Activated CD8-positive, alpha-beta memory T cell treated with anti-CD3 and anti-CD28 coated beads for 36 hours (primary cell): ENCODE results near the gene PRKCA. TPM values are rescaled to one million over a fixed set of nuclear protein-coding genes. Genes with fewer than 3 reads are reported as not detected.

Source experiments
- CTCF ChIA-PET: fragments of 350-600 bp; sonication (Branson Sonifier 250); formaldehyde crosslinking; loops from one replicate; lab custom pipeline; 2021; ENCODE audit warnings: antibody characterized with exemption; lab: Charles Lee
- POLR2A ChIA-PET: fragments of 350-600 bp; sonication (Branson Sonifier 250); formaldehyde crosslinking; loops from one replicate; lab custom pipeline; 2021; ENCODE audit warnings: antibody characterized with exemption; lab: Charles Lee
- total RNA-seq, 2 experiments: library from RNA; stranded (reverse); gene quantifications; one replicate each; pipeline ENCODE4 v1.2.3, GENCODE V29; 2021

Gene PRKCA
- total RNA-seq, 2 experiments from 2014 or later, result 70.3 to 73.4 TPM

DNA sequence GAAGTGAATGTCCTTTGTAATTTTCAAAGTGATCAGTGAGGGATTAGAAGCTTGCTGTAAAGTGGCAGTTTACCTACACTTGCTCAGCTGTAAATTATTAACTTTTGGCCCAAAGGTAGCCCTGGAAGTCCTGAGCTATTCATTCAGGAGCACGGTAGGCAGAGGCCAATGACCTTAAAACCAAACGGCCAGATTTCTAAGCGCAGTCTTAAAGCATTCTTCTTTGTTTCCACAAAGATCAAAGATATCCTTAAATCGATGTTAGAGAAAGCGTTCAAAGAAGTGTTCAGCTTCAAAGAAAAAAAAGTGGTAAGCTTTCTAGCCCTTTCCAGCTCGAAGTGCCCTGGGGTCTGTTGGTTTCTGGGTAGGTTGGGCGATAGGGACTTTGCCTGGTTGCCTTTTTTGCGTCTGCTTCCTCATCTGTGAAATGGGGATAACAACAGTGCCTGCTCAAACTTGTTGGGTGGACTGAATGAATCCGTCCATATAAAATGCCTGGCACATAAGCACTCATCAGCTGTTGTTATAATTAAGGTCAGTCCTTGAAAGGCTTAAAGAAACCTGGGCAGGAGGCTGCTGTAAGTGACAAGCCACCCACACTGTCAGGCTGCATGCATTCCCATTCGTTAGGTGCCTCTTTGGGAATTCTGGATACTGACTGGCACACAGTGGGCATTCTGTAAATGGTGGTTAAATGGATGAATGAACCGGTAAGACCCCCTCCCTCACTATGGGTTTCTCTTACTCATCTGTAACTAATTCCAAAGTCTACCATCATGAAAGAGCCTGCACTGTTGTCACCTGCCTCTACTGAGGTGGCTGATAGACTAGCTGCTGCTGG lies 113.2 kb downstream of the PRKCA start:
- CTCF ChIA-PET, result no interaction called here
- POLR2A ChIA-PET, result interaction anchor here (0.7 kb wide), 1 partner anchor 200 kb away, joined by 4 read pairs; no protein-coding TSS in a partner anchor

DNA sequence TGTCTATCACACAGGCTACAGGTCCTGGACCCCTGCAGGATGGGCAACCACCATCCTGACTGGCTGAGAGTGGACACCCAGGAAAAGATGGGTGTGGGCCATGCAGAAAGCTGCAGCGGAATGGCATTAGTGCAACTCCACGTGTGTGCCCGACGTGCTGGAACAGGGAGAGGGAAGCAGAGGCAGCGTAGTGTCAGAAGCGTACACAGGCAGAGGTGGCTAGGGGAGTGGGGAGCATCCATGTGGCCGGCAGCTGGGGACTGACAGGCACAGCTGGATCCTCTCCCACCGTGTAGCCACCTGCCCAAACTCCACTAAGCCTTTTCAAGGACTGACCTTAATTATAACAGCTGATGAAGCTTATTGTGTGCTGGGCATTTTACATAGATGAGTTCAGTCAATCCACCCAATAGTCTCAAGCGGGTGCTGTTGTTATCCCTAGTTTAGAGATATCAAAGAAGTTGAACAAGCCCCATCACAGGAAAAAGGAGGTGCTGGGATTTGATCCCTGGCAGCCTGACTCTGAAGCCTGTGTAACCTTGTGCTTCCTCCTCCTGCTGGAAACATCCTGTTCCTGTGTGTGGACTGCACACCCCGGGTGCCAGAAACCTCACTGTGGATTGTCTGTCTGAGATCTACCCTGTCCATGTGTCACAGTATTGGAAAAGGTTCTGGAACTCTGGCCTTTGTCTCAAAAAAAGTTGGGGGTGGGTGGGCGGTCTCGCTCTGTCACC lies 114.0 kb downstream of the PRKCA start:
- ChIA-PET POLR2A (no interaction called here), CTCF (no interaction called here)

DNA sequence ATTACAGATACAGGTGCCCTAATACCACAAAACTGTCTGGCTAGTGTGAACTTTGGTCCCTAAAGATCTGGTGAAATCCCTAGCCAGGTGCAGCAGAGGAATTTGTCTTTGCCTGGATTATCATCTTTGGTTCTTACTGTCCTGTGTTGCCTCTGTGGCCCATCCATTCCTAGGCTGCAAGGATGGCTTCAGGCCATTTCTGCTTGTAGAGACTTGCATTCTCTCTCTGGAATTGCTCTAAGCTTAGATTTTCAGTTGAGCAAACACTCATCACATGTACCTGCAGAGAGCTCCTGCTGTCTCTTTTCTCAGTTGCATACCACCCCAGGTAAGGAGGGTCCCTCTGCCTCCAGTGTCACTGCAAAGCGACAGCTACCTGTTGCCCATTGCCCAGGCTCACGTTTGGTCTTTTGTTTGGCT lies 114.9 kb downstream of the PRKCA start:
- ChIA-PET CTCF (interaction anchor here (0.6 kb wide), 1 partner anchor 65 kb away, joined by 3 read pairs; no protein-coding TSS in a partner anchor), POLR2A (no interaction called here)

DNA sequence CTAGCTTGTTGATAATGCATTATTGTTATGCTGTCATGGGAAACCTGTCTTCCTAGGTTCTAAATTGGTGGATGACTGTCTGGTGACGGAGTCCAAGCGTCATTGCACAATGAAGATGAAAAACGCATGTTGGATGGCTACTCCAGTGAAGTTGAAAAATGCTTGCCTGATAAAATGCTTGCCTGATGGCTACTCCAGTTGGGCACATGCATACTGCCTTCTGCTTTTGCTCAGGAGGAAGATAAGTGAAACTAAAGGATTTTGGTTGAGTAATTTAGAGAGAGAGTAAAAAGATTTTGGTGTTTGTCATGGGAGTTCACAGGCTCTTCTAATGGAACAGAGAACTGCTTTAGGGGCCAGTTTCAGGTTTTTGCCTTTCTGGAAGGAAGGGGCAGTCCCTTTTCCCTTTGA lies 118.6 kb downstream of the PRKCA start:
- ChIA-PET CTCF (no interaction called here), POLR2A (interaction anchor here (0.6 kb wide), 1 partner anchor 104 kb away, joined by 3 read pairs; no protein-coding TSS in a partner anchor)

DNA sequence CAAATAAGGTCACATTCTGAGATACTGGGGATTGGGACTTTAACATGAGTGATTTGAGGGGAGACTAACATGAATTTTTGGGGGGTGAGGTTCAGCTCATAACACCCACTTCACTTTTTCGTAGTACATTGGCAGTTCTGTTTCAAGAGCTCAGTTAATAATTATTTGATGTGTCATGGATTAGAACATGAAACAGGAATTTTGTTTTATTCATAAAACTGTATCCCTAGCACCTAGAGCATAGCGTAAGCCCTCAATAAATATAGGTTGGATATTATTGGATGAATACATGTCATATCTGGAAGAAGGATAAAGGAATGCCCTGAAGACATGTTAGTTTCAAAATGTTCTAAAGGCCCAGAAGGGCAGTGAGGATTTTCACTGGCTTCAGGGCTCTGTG lies 119.8 kb downstream of the PRKCA start:
- POLR2A ChIA-PET, result no interaction called here
- CTCF ChIA-PET, result no interaction called here

DNA sequence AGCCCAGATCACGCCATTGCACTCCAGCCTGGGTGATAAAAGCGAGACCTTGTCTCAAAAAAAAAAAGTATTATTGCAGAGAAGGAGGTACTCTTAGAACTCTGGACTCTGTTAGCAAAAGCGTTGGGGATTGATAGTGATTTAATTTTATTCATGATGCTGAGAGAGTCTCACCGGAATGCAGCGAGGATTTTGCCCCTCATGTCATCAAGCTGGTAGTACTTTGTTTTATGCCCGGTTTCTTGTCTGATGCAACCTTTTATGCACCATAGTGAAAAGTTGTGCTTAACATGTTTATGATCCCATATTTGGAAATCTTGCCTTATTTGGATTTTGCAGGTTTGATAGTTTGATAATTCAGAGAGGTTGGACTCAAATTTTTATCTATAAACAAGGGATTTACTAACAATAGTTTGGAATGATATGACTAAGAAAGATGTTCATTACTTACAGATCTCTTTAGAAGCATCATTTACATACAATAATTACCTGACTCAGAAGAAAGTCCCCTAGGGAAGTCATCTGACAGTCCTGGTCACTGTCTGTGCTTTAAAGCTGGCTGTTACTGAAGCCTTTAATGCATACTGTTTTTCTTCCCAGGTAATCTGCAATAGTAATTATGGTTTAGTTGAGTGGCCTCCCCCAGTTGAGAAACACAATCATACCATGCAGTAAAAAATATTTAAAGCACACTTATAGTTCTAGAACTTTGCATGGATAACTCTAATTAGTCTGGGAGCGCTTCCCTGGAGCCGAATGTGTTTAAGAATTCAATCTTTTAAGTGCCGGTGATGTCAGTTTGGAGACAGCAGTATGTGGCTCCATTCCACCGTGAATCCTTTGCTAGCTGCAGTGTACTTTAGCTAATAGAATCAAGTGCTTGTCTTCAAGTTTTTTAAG lies 120.9 kb downstream of the PRKCA start:
- ChIA-PET POLR2A (no interaction called here), CTCF (interaction anchor here (0.8 kb wide), 1 partner anchor 26 kb away, joined by 5 read pairs; no protein-coding TSS in a partner anchor)

DNA sequence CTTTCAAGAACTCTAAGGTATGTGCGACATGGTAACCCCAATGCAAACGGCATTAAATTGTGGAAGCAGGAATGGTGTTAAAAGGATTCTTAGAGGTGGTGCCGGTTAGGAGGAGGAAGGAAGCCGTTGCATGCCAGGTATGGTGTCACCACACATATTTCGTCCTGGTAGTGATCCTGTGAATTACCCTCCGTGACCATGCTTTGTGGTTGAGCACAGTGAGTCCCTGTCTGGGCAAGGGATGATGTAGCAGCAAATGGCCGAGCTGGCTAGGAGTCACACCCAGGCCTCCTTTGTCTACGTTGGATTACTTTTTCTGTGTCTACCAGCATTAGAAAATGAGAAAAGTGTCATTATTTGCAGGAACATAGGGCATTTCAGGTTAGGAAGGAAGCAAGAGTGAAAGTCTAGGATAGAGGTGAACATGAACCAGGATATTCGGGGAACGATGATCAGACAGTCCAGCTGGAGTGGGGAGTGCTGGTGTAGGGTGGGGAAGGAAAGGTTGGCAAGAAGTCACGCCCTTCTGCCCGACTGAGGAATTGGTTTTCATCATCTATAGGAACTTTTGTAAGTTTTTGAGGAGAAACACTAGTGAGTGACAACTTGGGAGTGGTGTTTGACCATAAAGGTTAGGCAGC lies 123.5 kb downstream of the PRKCA start:
- CTCF ChIA-PET, result no interaction called here
- POLR2A ChIA-PET, result no interaction called here

DNA sequence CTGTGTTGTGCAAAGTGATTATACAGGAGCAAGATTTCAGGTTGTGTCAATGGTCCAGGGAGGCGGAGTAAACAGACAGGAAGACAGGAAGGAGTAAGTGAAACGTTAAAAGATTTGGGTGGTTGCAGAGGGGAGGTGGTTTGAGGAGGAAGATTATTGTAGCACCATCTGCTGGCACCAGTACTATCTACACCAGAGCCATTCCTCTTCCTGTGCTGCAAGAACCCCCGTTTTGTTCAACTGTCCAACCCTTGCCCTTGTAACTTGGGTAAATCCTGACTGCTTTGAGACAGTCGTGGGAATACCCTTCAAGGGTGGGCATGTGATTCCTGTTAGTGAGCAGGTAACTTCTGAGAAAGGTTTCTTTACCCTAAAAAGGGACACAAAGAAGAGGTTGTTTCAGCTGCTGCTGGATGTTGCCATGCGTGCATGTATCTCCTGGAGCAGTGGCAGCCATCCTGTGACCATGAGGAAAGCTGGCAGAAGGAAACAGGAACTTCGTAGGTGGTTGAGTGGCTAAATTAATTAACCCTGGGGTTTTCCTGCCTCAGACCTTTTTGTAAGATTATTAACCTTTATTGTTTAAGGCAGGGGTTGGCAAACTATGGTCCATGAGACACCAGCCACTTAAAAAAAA lies 124.1 kb downstream of the PRKCA start:
- ChIA-PET POLR2A (no interaction called here), CTCF (no interaction called here)

DNA sequence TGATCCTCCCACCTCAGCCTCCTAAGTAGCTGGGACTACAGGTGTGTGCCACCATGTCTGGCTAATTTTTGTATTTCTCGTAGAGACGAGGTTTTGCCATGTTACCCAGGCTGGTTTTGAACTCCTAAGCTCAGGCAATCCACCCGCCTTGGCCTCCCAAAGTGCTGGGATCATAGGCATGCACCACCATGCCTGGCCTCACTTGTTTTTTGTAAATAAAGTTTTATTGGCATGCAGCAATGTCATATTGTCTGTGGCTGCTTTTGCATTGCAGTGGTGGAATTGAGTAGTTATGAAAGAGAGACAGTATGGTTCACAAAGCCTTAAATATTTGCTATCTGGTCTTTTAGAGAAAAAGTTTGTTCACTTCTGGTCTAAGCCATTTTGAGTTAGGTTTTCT lies 124.7 kb downstream of the PRKCA start:
- ChIA-PET CTCF (no interaction called here), POLR2A (no interaction called here)

DNA sequence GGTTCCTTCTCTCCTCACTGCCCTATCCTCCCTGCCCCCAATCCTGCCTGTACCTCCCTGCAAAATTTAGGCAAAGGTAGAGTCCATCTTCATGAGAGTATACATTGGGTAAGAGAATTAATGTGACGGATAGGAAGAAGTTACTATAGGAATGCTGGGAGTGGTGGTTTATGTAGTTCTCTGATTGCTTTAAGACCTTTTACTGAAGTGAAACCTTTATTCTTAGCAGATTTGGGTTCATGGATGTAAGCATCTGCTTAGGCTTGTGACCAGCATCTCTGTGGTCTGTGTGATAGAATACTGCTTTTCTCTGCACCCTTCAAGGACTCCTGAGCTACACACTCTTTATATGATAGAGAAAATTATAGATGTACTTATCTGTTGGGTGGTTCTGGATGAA lies 127.3 kb downstream of the PRKCA start:
- POLR2A ChIA-PET, result no interaction called here
- CTCF ChIA-PET, result no interaction called here

DNA sequence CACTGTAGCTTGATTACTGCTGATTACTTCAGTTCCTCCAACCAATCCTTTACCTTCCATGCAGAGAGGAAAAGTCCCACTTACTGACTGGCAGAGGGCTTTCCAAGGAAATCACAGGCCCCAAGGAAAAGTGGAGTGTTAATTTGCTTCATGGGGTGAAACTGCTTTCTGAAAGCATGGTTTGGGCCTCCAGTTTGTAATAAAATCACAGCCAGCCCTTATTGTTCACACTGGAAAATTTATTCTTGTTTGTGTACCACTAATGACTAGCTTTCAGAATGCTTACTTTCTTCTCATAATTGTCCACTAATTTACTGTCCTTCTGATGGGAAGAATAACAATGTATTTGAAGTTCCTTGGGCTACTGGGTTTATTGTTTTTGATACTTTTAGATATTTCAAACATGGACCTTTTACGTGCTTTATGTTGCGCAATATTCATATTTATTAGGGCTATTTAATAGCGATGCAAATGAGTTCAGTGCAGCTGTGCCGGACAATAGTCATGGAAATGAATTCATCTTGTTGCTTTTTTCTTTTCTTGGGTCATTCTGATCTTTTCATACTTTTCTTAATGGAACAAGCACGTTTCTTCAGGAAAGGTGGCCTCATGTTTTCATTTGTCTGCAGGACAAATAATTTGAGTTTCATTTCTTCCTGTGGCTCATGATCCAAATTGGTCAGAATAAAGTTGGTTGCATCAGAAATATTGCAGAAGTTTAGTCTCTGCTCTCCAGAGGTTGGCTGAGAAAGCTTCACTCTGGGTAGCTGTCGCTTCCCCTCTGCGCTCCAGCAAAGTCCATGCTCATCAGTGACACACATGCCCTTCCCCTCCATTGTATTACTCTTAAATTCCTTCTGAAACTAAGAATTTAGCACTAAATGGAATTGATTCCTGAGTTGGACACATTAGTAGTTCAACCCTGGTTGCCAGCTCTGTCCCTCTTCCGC lies 128.7 kb downstream of the PRKCA start:
- ChIA-PET POLR2A (no interaction called here), CTCF (no interaction called here)

DNA sequence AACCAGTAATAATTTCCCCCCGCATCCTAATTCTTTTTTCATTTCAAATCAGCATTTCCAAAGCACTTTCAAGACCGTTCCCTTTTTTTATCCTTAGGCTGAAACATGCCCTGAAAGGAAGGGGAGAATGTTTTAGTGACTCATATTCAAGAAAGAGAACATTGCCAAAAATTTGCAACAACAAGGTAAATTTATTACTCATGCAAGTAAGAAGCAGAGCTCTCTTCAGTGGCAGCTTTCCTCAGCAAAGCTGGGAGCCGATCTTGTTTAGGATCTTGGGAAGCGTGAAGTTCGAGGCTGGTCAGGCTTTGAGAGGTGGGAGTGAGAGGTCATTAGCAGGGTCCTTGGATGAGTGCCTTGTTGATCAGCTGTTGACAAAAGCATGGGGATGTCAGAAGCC lies 129.5 kb downstream of the PRKCA start:
- ChIA-PET CTCF (no interaction called here), POLR2A (no interaction called here)

DNA sequence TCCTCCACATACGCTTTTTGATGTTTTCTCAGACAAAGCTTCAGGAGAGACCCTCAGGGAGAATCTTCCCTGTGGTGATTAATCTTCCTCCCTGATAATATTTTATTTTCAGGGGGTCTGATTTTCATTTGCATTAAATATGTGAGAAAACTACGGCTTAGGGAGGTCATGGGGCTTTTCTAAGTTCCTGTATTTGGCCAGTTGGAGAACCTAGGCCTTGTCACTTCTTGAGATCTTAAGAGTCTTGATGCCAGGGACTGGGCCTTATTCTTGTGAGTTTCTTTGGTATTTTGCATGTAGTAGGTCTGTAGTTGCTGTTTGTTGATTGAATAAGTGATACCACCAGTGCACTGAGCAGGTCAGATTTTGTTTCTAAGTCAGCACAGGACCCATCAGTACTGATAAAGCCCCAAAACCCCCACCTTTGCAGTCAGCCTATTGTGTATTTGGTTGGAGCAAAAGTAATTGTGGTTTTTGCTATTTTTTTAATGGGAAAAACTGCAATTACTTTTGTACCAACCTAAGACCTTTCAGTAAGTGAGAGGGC lies 130.1 kb downstream of the PRKCA start:
- ChIA-PET POLR2A (no interaction called here), CTCF (no interaction called here)

DNA sequence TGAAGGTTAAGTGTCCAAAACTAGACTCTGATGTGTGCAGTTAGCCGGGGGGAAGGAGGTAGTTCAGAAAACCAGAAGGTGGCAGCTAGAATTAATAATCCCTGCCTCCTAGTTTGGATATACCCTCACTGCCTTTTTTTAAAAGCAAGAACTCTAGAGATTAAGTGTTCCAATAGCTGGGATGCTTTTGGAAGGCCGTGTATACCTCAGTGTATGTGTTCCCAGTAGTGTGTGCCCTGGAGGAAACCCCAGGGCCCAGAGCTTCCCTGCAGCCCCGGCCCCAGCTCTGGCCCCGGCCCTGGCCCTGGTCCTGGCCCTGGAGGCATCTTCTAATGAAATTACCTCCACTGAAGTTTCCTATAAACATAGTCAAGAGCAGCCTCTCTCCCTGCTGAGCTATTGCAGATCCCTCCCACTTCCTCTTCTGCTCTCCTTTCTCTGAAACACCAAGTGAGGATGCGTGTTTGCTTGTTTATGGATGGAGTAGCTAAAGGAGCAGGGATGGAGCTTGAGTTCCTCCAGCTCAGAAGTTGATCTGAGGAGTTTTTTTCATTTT lies 130.7 kb downstream of the PRKCA start:
- ChIA-PET POLR2A (no interaction called here), CTCF (no interaction called here)

DNA sequence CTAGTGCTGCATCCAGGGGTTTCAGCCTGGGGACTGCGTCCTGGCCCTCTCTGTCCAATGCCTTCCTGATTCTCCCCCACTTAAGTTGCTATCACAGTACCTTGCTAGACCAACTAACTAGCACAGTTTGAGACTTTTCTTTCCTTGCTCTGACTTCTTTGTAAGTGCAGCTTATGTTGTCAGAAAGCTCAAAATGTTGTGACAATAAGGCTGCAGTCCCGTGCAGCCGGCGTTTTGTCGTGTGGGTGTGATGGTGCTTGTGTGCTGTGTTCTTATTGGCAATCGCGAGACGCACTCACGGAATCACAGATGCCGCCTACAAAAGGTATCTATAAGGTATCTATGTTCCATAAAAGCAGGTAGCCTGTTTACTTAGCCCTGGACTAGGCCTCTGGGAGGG lies 132.8 kb downstream of the PRKCA start:
- POLR2A ChIA-PET, result no interaction called here
- CTCF ChIA-PET, result no interaction called here

DNA sequence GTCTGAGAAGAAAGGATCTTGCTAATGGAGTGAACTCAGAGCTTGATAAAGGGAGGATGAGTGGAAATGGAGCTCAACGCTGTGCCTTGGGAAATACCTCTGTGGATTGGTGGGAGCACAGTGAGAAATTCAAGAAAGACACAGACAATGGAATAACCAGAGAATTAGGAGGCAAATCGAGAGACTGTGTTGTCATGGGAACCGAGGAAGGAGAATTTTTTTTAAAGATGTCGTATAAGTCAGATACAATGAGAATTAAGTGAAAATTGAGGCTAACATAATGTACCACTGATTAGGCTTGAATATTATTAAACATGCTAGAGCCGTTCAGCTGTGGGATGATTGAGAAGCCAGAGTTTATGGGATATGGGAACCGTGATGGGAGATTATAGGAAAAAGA lies 134.2 kb downstream of the PRKCA start:
- ChIA-PET CTCF (interaction anchor here (1.3 kb wide), 1 partner anchor 21 kb away, joined by 3 read pairs; no protein-coding TSS in a partner anchor), POLR2A (no interaction called here)

DNA sequence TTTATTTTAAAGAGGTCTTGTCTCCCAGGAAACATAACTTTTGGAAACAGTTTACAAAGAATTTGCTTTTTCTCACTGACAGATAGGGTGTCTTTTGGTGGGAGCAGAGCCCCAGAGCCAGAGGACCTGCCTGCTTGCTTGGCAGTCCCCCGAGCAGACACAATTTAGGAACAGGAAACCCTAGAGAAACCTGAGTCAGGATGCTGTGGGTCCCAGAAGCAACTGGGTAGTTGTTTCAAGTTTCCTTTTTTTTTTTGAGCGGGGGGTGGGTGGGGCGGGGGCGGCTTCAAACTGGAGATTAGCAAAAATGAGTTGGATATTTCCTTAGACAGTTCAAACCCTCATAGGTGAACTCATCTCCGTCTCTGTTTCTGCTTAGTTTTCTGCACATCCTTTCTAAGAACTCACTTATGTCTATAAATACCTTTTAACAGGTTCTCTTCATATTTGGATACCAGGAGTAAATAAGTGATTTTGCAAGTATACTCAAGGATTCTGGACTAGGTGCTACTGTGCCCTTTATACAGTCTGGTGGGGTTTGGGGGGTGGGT lies 135.1 kb downstream of the PRKCA start:
- ChIA-PET POLR2A (no interaction called here), CTCF (interaction anchor here (1.3 kb wide), 1 partner anchor 21 kb away, joined by 3 read pairs; no protein-coding TSS in a partner anchor)
